Measurements from ENCODE around the gene ATAD3B.
"Not testable (repeated sequence)": the region's sequence is repeated elsewhere in the genome, so short reads cannot be mapped to it uniquely, and the experiment has no call there.

DNA sequence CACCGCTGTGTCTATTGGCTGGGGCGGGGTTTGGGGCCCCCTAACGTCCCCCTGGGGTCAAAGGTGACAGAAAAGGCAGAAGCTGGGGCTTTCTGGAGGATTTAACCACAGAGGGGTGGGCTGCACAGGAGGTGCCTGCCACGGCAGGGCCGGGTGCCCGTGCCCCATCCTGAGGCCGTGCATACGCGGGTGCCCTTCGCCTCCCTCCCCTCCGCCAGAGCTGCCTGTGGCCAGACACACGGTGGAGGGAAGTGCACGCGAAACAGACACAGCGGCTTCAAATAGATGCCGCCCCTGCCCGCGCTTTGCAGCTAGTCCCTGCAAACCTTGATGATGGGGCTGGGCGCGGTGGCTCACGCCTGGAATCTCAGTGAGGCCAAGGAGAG is 37.9 kb downstream of the ATAD3B start:
- TF ChIP-seq, protein P1, sequence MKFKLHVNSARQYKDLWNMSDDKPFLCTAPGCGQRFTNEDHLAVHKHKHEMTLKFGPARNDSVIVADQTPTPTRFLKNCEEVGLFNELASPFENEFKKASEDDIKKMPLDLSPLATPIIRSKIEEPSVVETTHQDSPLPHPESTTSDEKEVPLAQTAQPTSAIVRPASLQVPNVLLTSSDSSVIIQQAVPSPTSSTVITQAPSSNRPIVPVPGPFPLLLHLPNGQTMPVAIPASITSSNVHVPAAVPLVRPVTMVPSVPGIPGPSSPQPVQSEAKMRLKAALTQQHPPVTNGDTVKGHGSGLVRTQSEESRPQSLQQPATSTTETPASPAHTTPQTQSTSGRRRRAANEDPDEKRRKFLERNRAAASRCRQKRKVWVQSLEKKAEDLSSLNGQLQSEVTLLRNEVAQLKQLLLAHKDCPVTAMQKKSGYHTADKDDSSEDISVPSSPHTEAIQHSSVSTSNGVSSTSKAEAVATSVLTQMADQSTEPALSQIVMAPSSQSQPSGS (tag by site-specific recombination; IDR thresholded peaks at IDR 0.05; ENCODE audit: low read depth): not testable (repeated sequence)
- TF ChIP-seq ZSCAN23 (tag by site-specific recombination; IDR thresholded peaks at IDR 0.05); ZNF629 (tag by site-specific recombination; IDR thresholded peaks at IDR 0.05); YY2 (tag by site-specific recombination; IDR thresholded peaks at IDR 0.05); ZNF366 (tag by site-specific recombination; conservative IDR thresholded peaks at IDR 0.05); ZSCAN30 (tag by site-specific recombination; IDR thresholded peaks at IDR 0.05); ZEB2 (tag by site-specific recombination; IDR thresholded peaks at IDR 0.05); ZBTB7A (tag by site-specific recombination; IDR thresholded peaks at IDR 0.05; ENCODE audit: low read depth); ZNF747 (tag by site-specific recombination; IDR thresholded peaks at IDR 0.05): not testable (repeated sequence)
- TF ChIP-seq, protein P2, sequence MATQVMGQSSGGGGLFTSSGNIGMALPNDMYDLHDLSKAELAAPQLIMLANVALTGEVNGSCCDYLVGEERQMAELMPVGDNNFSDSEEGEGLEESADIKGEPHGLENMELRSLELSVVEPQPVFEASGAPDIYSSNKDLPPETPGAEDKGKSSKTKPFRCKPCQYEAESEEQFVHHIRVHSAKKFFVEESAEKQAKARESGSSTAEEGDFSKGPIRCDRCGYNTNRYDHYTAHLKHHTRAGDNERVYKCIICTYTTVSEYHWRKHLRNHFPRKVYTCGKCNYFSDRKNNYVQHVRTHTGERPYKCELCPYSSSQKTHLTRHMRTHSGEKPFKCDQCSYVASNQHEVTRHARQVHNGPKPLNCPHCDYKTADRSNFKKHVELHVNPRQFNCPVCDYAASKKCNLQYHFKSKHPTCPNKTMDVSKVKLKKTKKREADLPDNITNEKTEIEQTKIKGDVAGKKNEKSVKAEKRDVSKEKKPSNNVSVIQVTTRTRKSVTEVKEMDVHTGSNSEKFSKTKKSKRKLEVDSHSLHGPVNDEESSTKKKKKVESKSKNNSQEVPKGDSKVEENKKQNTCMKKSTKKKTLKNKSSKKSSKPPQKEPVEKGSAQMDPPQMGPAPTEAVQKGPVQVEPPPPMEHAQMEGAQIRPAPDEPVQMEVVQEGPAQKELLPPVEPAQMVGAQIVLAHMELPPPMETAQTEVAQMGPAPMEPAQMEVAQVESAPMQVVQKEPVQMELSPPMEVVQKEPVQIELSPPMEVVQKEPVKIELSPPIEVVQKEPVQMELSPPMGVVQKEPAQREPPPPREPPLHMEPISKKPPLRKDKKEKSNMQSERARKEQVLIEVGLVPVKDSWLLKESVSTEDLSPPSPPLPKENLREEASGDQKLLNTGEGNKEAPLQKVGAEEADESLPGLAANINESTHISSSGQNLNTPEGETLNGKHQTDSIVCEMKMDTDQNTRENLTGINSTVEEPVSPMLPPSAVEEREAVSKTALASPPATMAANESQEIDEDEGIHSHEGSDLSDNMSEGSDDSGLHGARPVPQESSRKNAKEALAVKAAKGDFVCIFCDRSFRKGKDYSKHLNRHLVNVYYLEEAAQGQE (tag by site-specific recombination; IDR thresholded peaks at IDR 0.05): not testable (repeated sequence)
- TF ChIP-seq, protein P3, sequence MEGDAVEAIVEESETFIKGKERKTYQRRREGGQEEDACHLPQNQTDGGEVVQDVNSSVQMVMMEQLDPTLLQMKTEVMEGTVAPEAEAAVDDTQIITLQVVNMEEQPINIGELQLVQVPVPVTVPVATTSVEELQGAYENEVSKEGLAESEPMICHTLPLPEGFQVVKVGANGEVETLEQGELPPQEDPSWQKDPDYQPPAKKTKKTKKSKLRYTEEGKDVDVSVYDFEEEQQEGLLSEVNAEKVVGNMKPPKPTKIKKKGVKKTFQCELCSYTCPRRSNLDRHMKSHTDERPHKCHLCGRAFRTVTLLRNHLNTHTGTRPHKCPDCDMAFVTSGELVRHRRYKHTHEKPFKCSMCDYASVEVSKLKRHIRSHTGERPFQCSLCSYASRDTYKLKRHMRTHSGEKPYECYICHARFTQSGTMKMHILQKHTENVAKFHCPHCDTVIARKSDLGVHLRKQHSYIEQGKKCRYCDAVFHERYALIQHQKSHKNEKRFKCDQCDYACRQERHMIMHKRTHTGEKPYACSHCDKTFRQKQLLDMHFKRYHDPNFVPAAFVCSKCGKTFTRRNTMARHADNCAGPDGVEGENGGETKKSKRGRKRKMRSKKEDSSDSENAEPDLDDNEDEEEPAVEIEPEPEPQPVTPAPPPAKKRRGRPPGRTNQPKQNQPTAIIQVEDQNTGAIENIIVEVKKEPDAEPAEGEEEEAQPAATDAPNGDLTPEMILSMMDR (tag by site-specific recombination; IDR thresholded peaks at IDR 0.05): not testable (repeated sequence)

Data from HEK293 (cell line).